WTC11 (cell line): ENCODE results near the gene TCHP. TPM values are rescaled to one million over a fixed set of nuclear protein-coding genes. Genes with fewer than 3 reads are reported as not detected.

Source experiments
- IRF2 ChIP-seq: sonication (generic); formaldehyde crosslinking; IDR thresholded peaks from 2 replicates; pipeline ENCODE4 v1.8.0; 2022; ENCODE audit warnings: low read depth, missing genetic modification reagents, borderline replicate concordance
- PREB ChIP-seq: sonication (generic); formaldehyde crosslinking; IDR thresholded peaks from 2 replicates; pipeline ENCODE4 v1.8.1; 2022; ENCODE audit warnings: mild to moderate bottlenecking, missing genetic modification reagents, moderate library complexity, borderline replicate concordance
- STAT6 ChIP-seq: sonication (generic); formaldehyde crosslinking; conservative IDR thresholded peaks from 2 replicates; pipeline ENCODE4 v1.8.1; 2023; ENCODE audit warnings: mild to moderate bottlenecking, low read depth, missing genetic modification reagents, moderate library complexity
- TEAD1 ChIP-seq: sonication (generic); formaldehyde crosslinking; IDR thresholded peaks from 2 replicates; pipeline ENCODE4 v1.8.0; 2022; ENCODE audit warnings: mild to moderate bottlenecking, missing genetic modification reagents
- ZBTB43 ChIP-seq: sonication (generic); formaldehyde crosslinking; IDR thresholded peaks from 2 replicates; pipeline ENCODE4 v1.8.1; 2023; ENCODE audit warnings: mild to moderate bottlenecking, missing genetic modification reagents
- ZNF121 ChIP-seq: sonication (generic); formaldehyde crosslinking; IDR thresholded peaks from 2 replicates; pipeline ENCODE4 v1.8.0; 2023; ENCODE audit warnings: missing genetic modification reagents
- ZNF425 ChIP-seq: fragments of 250-450 bp; sonication (Bioruptor Pico); conservative IDR thresholded peaks from 2 replicates; pipeline ENCODE4 v1.9.0; 2021; ENCODE audit warnings: mild to moderate bottlenecking
- ZNF532 ChIP-seq: fragments of 250-450 bp; sonication (Bioruptor Pico); IDR thresholded peaks from 2 replicates; pipeline ENCODE4 v1.9.0; 2021; ENCODE audit warnings: mild to moderate bottlenecking, borderline replicate concordance
- ZNF671 ChIP-seq: fragments of 250-450 bp; sonication (Bioruptor Pico); IDR thresholded peaks from 2 replicates; pipeline ENCODE4 v1.8.0; 2021; ENCODE audit warnings: mild to moderate bottlenecking
- total RNA-seq: library from RNA; stranded (reverse); gene quantifications from 3 replicates; pipeline ENCODE4 v1.2.3, GENCODE V29; 2021
- TF ChIP-seq, protein P1 (sequence below): sonication (generic); formaldehyde crosslinking; IDR thresholded peaks from 2 replicates; pipeline ENCODE4 v1.8.0; 2023; ENCODE audit warnings: missing genetic modification reagents, mild to moderate bottlenecking, borderline replicate concordance
- TF ChIP-seq, protein P2 (sequence below): sonication (generic); formaldehyde crosslinking; IDR thresholded peaks from 2 replicates; pipeline ENCODE4 v1.8.0; 2022; ENCODE audit warnings: mild to moderate bottlenecking, missing genetic modification reagents
- TF ChIP-seq, protein P3 (sequence below): sonication (generic); formaldehyde crosslinking; IDR thresholded peaks from 2 replicates; pipeline ENCODE4 v1.8.1; 2022; ENCODE audit warnings: mild to moderate bottlenecking, moderate library complexity, missing genetic modification reagents
- TF ChIP-seq, protein P4 (sequence below): sonication (generic); formaldehyde crosslinking; IDR thresholded peaks from 2 replicates; pipeline ENCODE4 v1.8.0; 2023; ENCODE audit warnings: mild to moderate bottlenecking, missing genetic modification reagents

The TCHP gene
- total RNA-seq, 1 experiment from 2014 or later: 7.9 TPM

DNA sequence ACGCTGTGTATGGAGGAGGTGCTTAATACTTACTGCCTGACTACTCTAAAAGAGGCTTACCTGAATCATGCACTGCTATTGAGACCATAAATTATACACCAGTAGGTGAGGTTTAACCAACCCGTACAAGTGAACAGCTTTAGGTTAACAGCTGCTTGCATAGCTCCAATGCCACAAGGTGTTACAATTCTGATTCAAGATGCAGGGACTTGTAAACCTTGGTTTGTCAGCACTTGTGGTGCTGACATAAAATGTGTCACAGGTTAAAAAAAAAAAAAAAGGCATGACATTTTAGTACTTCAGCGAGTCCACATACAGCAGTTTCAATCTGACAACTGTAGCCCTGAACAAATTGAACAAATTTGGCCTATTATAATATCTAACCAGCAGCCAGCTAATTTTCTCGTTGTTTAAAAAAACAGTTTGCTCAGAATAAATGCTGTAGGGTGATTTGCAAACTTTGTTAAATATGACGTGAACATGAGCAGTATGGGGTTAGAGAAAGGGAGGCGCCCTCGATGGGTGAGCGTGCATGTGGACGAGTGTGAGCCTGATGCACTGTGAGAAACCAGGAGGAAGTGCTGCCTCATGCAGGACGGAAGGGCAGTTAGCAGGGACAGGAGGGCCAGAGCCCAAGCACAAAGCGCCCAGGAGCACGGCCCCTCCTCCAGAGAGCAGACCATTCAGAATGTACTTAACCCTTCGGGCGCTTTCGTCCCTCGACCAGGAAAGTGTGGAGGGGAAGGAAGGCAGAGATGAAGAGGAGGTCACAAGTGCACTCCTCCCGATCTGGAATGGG is 44.7 kb downstream of the TCHP start (continued):
- TF ChIP-seq, protein P1, sequence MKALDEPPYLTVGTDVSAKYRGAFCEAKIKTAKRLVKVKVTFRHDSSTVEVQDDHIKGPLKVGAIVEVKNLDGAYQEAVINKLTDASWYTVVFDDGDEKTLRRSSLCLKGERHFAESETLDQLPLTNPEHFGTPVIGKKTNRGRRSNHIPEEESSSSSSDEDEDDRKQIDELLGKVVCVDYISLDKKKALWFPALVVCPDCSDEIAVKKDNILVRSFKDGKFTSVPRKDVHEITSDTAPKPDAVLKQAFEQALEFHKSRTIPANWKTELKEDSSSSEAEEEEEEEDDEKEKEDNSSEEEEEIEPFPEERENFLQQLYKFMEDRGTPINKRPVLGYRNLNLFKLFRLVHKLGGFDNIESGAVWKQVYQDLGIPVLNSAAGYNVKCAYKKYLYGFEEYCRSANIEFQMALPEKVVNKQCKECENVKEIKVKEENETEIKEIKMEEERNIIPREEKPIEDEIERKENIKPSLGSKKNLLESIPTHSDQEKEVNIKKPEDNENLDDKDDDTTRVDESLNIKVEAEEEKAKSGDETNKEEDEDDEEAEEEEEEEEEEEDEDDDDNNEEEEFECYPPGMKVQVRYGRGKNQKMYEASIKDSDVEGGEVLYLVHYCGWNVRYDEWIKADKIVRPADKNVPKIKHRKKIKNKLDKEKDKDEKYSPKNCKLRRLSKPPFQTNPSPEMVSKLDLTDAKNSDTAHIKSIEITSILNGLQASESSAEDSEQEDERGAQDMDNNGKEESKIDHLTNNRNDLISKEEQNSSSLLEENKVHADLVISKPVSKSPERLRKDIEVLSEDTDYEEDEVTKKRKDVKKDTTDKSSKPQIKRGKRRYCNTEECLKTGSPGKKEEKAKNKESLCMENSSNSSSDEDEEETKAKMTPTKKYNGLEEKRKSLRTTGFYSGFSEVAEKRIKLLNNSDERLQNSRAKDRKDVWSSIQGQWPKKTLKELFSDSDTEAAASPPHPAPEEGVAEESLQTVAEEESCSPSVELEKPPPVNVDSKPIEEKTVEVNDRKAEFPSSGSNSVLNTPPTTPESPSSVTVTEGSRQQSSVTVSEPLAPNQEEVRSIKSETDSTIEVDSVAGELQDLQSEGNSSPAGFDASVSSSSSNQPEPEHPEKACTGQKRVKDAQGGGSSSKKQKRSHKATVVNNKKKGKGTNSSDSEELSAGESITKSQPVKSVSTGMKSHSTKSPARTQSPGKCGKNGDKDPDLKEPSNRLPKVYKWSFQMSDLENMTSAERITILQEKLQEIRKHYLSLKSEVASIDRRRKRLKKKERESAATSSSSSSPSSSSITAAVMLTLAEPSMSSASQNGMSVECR (CRISPR knock-in tag): no peak; the same call in 1 of the 2 replicates
- TF ChIP-seq ZNF532 (CRISPR knock-in tag) (no peak), ZNF121 (peak; percentile 97), ZNF425 (CRISPR knock-in tag) (no peak), PREB (CRISPR knock-in tag) (no peak), ZNF671 (CRISPR knock-in tag) (no peak), IRF2 (no peak), ZBTB43 (CRISPR knock-in tag) (peak; percentile 65; the same call in 1 of the 2 replicates), TEAD1 (CRISPR knock-in tag) (peak; percentile 66), STAT6 (CRISPR knock-in tag) (no peak)
- TF ChIP-seq, protein P2, sequence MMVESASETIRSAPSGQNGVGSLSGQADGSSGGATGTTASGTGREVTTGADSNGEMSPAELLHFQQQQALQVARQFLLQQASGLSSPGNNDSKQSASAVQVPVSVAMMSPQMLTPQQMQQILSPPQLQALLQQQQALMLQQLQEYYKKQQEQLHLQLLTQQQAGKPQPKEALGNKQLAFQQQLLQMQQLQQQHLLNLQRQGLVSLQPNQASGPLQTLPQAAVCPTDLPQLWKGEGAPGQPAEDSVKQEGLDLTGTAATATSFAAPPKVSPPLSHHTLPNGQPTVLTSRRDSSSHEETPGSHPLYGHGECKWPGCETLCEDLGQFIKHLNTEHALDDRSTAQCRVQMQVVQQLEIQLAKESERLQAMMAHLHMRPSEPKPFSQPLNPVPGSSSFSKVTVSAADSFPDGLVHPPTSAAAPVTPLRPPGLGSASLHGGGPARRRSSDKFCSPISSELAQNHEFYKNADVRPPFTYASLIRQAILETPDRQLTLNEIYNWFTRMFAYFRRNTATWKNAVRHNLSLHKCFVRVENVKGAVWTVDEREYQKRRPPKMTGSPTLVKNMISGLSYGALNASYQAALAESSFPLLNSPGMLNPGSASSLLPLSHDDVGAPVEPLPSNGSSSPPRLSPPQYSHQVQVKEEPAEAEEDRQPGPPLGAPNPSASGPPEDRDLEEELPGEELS: peak; percentile 77; the same call in 1 of the 2 replicates
- TF ChIP-seq, protein P3, sequence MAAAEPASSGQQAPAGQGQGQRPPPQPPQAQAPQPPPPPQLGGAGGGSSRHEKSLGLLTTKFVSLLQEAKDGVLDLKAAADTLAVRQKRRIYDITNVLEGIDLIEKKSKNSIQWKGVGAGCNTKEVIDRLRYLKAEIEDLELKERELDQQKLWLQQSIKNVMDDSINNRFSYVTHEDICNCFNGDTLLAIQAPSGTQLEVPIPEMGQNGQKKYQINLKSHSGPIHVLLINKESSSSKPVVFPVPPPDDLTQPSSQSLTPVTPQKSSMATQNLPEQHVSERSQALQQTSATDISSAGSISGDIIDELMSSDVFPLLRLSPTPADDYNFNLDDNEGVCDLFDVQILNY (CRISPR knock-in tag): no peak
- TF ChIP-seq, protein P4, sequence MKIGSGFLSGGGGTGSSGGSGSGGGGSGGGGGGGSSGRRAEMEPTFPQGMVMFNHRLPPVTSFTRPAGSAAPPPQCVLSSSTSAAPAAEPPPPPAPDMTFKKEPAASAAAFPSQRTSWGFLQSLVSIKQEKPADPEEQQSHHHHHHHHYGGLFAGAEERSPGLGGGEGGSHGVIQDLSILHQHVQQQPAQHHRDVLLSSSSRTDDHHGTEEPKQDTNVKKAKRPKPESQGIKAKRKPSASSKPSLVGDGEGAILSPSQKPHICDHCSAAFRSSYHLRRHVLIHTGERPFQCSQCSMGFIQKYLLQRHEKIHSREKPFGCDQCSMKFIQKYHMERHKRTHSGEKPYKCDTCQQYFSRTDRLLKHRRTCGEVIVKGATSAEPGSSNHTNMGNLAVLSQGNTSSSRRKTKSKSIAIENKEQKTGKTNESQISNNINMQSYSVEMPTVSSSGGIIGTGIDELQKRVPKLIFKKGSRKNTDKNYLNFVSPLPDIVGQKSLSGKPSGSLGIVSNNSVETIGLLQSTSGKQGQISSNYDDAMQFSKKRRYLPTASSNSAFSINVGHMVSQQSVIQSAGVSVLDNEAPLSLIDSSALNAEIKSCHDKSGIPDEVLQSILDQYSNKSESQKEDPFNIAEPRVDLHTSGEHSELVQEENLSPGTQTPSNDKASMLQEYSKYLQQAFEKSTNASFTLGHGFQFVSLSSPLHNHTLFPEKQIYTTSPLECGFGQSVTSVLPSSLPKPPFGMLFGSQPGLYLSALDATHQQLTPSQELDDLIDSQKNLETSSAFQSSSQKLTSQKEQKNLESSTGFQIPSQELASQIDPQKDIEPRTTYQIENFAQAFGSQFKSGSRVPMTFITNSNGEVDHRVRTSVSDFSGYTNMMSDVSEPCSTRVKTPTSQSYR: 0 out of 2 replicates have a peak, but pooled peaks have one; percentile 63
